RWPE1 (cell line): ENCODE results near the gene APRT.

ENCODE experiments used
- CTCF ChIA-PET: fragments of 350-600 bp; sonication (Branson Sonifier 250); formaldehyde crosslinking; extraction: SDS; loops from one replicate; lab custom pipeline; 2021; lab: Yijun Ruan, JAX
- POLR2A ChIA-PET: fragments of 400-600 bp; formaldehyde crosslinking; extraction: SDS; loops from one replicate; lab custom pipeline; 2020; ENCODE audit warnings: antibody characterized with exemption; ENCODE audit not compliant: low non-redundant PET; lab: Yijun Ruan, JAX
- DNase-seq: peaks from one replicate; pipeline ENCODE4 v3.0.0; 2012; ENCODE audit warnings: low spot score
- H3K27ac ChIP-seq: fragments of 450-650 bp; 2 replicates; pipeline ENCODE4 v1.5.1; 2017
- TF ChIP-seq, protein P1 (sequence below): fragments of 450-650 bp; conservative IDR thresholded peaks from 2 replicates; pipeline ENCODE4 v1.5.1; 2017; ENCODE audit warnings: low read depth, mild to moderate bottlenecking

Gene APRT

DNA sequence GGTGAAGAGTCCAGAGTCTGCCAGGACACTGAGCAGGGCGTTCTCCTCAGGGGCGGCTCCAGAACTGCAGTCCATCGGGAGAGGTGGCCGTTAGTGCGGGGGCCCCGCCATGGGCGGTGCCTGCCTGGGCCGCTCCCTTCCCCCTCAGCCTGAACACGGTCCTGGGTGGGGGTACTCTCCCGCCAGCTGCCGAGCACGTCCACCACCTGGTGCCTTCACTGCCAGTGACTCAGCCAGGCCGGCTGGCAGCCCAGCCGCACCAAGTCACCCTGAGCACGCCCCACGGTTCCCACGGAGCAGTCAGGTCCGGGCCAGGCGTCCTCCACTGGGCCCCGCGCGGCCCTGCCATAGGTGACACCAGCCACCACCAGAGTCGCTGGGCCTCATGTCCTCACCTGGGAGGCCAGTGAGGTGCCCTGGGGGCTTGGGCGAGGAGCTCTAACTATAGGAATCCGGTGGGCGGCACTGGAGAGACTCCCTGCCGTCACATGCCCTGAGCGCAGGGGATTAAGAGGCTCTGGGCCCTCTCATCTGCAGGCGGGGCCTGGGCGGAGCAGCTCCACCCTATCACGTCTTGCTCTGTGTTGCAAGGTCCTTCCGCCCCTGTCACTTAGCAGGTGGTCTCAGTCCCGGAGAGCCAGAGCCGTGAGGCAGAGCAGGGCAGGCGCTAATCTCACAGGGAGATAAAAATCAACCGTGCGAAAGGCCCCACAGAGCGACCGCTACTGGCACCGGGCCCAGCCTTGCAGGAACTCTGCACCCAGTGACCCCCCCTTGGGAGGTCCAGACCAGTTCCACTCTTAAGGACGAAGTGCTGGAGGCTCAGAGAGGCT is 41.1 kb downstream of the APRT start:
- TF ChIP-seq, protein P1, sequence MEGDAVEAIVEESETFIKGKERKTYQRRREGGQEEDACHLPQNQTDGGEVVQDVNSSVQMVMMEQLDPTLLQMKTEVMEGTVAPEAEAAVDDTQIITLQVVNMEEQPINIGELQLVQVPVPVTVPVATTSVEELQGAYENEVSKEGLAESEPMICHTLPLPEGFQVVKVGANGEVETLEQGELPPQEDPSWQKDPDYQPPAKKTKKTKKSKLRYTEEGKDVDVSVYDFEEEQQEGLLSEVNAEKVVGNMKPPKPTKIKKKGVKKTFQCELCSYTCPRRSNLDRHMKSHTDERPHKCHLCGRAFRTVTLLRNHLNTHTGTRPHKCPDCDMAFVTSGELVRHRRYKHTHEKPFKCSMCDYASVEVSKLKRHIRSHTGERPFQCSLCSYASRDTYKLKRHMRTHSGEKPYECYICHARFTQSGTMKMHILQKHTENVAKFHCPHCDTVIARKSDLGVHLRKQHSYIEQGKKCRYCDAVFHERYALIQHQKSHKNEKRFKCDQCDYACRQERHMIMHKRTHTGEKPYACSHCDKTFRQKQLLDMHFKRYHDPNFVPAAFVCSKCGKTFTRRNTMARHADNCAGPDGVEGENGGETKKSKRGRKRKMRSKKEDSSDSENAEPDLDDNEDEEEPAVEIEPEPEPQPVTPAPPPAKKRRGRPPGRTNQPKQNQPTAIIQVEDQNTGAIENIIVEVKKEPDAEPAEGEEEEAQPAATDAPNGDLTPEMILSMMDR: no peak
- DNase-seq: peak; percentile 83
- POLR2A ChIA-PET: interaction anchor here (1.6 kb wide), 1 partner anchor 11 kb away, joined by 6 read pairs; no protein-coding TSS in a partner anchor
- CTCF ChIA-PET: interaction anchor here (0.6 to 2.1 kb wide), 5 partner anchors 12 to 243 kb away, joined by 3 to 14 read pairs (median 4); no protein-coding TSS in a partner anchor
- H3K27ac ChIP-seq: peak overlapping the region; percentile 99

DNA sequence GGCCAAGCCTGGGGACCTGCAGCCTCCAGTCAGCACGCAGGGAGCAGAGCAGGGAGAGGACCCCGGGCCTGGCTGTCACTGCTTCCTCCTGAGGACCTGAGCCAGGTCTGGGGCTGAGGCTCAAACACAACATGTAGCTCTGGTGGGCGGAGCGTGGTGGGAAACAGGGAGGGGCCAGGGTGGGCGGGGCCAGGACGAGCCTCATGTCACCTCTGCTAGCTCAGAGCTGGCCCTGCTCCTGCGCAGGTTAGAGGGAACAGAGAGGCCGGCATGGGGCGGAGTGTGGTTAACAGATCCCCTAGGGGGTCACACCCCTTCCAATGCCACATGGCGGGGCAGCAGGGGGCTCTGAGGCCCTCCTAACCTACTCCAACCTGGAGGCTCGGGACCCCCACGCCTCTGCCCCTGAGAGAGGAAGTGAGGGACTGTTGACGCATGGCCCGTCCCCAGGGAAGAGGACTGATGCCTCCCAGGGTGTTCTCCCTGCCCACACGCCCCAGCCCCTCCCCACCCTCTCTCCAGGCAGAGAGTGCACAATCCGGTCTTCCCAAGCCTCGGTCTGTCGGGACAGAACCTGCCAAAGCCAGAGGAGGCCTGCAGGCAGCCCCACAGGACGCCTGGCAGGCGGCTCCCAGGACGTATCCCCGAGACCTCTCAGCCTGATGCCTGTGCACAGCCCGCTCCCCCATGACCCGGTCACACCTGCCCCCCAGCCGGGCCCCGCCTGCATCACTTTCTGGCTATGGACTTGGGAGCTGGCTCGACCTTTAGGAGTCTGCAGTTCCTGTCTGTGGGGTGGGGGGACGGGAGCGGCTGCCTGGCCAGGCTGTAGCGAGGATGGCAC is 41.9 kb downstream of the APRT start:
- peak overlapping the region; percentile 99 for H3K27ac ChIP-seq
- ChIA-PET POLR2A (interaction anchor here (0.5 to 1.6 kb wide), 2 partner anchors 12 to 14 kb away, joined by 3 to 6 read pairs; no protein-coding TSS in a partner anchor), CTCF (interaction anchor here (0.6 to 2.1 kb wide), 3 partner anchors 17 to 244 kb away, joined by 3 to 14 read pairs (median 3); no protein-coding TSS in a partner anchor)
- TF ChIP-seq, protein P1: no peak
- no peak for DNase-seq

DNA sequence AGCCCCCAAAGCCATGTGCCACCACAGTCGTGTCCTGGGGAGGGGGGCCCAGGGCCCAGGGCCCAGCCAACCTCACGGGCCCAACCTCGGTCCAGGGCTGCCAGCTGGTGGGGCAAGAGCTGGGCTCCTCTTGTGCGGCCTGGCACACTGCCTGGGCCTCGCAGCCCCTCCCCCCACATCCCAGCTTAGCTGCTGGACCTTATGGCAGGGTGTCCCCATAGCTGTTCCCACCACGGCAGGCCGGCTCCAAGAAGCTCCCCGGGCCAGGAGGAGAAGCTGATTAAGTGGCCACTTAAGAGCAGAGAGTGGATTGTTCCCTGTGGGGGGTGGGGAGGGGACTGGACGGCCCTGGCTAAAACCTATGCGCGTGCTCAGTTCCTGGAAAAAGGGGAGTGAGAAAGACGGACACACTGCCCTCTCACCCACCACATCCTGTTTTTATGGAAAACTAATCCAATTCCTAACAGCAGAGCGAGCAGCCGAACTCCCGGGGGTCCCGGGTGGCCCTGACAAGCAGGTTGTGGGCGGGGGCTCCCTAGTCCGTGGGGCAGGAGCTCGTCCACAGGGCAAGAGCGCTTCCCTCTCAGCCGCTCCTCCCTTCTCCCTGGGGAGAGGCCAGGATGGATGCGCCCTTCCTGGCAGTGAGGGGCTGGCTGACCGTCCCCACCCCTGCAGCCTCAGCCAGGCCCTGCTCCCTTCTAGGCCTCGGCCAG is 43.5 kb downstream of the APRT start:
- TF ChIP-seq, protein P1: no peak
- H3K27ac ChIP-seq: peak overlapping the region; percentile 99
- POLR2A ChIA-PET: no interaction called here

DNA sequence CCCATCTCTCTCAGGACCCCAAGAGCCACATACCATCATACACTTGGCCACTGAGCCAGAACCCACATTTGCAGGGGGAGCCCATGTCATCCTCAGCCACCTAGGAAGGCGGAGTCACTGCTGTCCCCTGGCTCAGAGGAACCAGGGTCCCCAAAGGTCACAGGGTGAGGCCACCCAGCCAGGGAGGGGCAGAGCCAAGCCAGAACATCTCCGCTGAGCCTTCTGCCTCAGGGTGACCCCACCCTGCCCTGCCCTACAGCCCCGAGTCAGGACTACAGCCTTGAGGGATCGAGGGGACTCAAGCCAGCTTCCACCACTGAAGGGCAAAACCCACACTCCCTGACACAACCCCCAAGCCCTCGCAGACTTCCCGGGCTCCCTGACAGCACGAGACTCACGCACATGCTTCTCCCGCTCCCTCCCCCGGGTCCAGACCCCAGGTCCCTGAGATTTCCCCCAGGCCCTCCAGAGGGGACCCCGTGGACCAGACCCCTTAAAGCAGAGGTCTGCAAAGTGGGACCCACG is 44.1 kb downstream of the APRT start:
- POLR2A ChIA-PET: no interaction called here
- CTCF ChIA-PET: interaction anchor here (0.6 to 1.5 kb wide), 2 partner anchors 30 to 522 kb away, joined by 3 to 5 read pairs; no protein-coding TSS in a partner anchor
- no peak for DNase-seq
- TF ChIP-seq, protein P1: no peak
- peak overlapping the region; percentile 99 for H3K27ac ChIP-seq

More for the DNA sequence above, 43.5 kb downstream of the APRT start:
- CTCF ChIA-PET: interaction anchor here (0.5 to 0.8 kb wide), 3 partner anchors 102 to 521 kb away, joined by 3 to 5 read pairs (median 5); no protein-coding TSS in a partner anchor
- DNase-seq: no peak

DNA sequence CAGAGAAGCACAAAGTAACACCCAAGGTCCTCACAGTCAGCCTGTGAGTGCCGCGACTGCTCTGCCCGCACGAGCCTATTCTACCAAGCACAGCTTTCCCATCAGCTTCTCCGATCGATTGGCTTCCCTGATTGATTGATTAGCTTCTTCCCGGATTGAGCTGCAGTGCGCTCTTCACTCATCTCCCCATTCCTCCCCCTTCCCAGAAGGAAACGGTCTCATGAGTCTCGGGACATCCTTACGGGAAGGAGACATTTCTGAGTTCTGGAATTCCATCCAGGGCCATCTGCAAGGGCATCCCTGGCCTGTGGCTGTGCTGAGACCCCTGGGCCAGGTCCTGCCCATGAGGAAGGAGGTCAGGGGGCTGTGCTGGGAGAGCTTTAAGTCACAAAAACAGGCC is 44.8 kb downstream of the APRT start:
- CTCF ChIA-PET: interaction anchor here (0.6 to 1.5 kb wide), 2 partner anchors 29 to 45 kb away, joined by 3 to 4 read pairs; no protein-coding TSS in a partner anchor
- TF ChIP-seq, protein P1: no peak

More for the DNA sequence above, 44.8 kb downstream of the APRT start:
- POLR2A ChIA-PET: no interaction called here
- DNase-seq: no peak
- peak overlapping the region; percentile 99 for H3K27ac ChIP-seq
